ENCODE data around the gene SNX1.
"Not testable (repeated sequence)": the region's sequence is repeated elsewhere in the genome, so short reads cannot be mapped to it uniquely, and the experiment has no call there.

Gene SNX1

GRCh38 chr15:64112073-64112772 lies 16.4 kb downstream of the SNX1 start:
- Histone ChIP-seq H3K4me3 (ENCODE audit: low read length) (no peak overlapping the region), H3K4me1 (ENCODE audit: insufficient read depth, low read length) (no peaks in the 10 kb centered on the region), H3K27me3 (ENCODE audit: insufficient read depth, low read length) (no peaks in the 10 kb centered on the region), H2AFZ (ENCODE audit: low read depth, low read length) (no peak overlapping the region), H3K36me3 (ENCODE audit: insufficient read depth, low read length) (peaks cover 42% of the 10 kb centered on the region), H3K9me3 (ENCODE audit: low read length) (no peaks in the 10 kb centered on the region)

GRCh38 chr15:64112904-64113303 lies 17.1 kb downstream of the SNX1 start:
- Histone ChIP-seq H3K4me3 (ENCODE audit: low read length) (no peak overlapping the region), H3K36me3 (ENCODE audit: insufficient read depth, low read length) (peaks cover 49% of the 10 kb centered on the region), H2AFZ (ENCODE audit: low read depth, low read length) (no peak overlapping the region), H3K27me3 (ENCODE audit: insufficient read depth, low read length) (no peaks in the 10 kb centered on the region), H3K9me3 (ENCODE audit: low read length) (no peaks in the 10 kb centered on the region), H3K4me1 (ENCODE audit: insufficient read depth, low read length) (no peaks in the 10 kb centered on the region)

- H3K4me3 ChIP-seq (ENCODE audit: low read length) = no peak overlapping the region
- no peak overlapping the region for H2AFZ ChIP-seq (ENCODE audit: low read depth, low read length)
- H3K9me3 ChIP-seq (ENCODE audit: low read length) = no peaks in the 10 kb centered on the region
- no peaks in the 10 kb centered on the region for H3K4me1 ChIP-seq (ENCODE audit: insufficient read depth, low read length)
- peaks cover 93% of the 10 kb centered on the region for H3K36me3 ChIP-seq (ENCODE audit: insufficient read depth, low read length)
- H3K27me3 ChIP-seq (ENCODE audit: insufficient read depth, low read length) = no peaks in the 10 kb centered on the region
These were observed 22.1 kb downstream of the SNX1 start for GRCh38 chr15:64117759-64118487.

GRCh38 chr15:64120322-64120721 lies 24.5 kb downstream of the SNX1 start:
- peaks cover 87% of the 10 kb centered on the region for H3K36me3 ChIP-seq (ENCODE audit: insufficient read depth, low read length)
- H3K4me1 ChIP-seq (ENCODE audit: insufficient read depth, low read length); H2AFZ ChIP-seq (ENCODE audit: low read depth, low read length); H3K4me3 ChIP-seq (ENCODE audit: low read length); H3K27me3 ChIP-seq (ENCODE audit: insufficient read depth, low read length); H3K9me3 ChIP-seq (ENCODE audit: low read length): not testable (repeated sequence)

- Histone ChIP-seq H3K9me3 (ENCODE audit: low read length) (no peaks in the 10 kb centered on the region), H3K4me3 (ENCODE audit: low read length) (no peak overlapping the region), H3K27me3 (ENCODE audit: insufficient read depth, low read length) (no peaks in the 10 kb centered on the region), H3K36me3 (ENCODE audit: insufficient read depth, low read length) (peaks cover 86% of the 10 kb centered on the region), H2AFZ (ENCODE audit: low read depth, low read length) (no peak overlapping the region), H3K4me1 (ENCODE audit: insufficient read depth, low read length) (no peaks in the 10 kb centered on the region)
These were observed 25.8 kb downstream of the SNX1 start for GRCh38 chr15:64121614-64122013.

GRCh38 chr15:64122444-64122843 lies 26.7 kb downstream of the SNX1 start:
- no peak overlapping the region for H2AFZ ChIP-seq (ENCODE audit: low read depth, low read length)
- no peaks in the 10 kb centered on the region for H3K27me3 ChIP-seq (ENCODE audit: insufficient read depth, low read length)
- H3K4me1 ChIP-seq (ENCODE audit: insufficient read depth, low read length) = no peaks in the 10 kb centered on the region
- H3K36me3 ChIP-seq (ENCODE audit: insufficient read depth, low read length) = peaks cover 87% of the 10 kb centered on the region
- H3K9me3 ChIP-seq (ENCODE audit: low read length) = no peaks in the 10 kb centered on the region
- no peak overlapping the region for H3K4me3 ChIP-seq (ENCODE audit: low read length)

GRCh38 chr15:64122936-64123351 lies 27.2 kb downstream of the SNX1 start:
- no peaks in the 10 kb centered on the region for H3K4me1 ChIP-seq (ENCODE audit: insufficient read depth, low read length)
- H3K36me3 ChIP-seq (ENCODE audit: insufficient read depth, low read length) = peaks cover 87% of the 10 kb centered on the region
- no peak overlapping the region for H3K4me3 ChIP-seq (ENCODE audit: low read length)
- H3K27me3 ChIP-seq (ENCODE audit: insufficient read depth, low read length) = no peaks in the 10 kb centered on the region
- no peak overlapping the region for H2AFZ ChIP-seq (ENCODE audit: low read depth, low read length)
- no peaks in the 10 kb centered on the region for H3K9me3 ChIP-seq (ENCODE audit: low read length)

GRCh38 chr15:64125978-64126377 lies 30.2 kb downstream of the SNX1 start:
- Histone ChIP-seq H2AFZ (ENCODE audit: low read depth, low read length) (no peak overlapping the region), H3K4me3 (ENCODE audit: low read length) (no peak overlapping the region), H3K9me3 (ENCODE audit: low read length) (no peaks in the 10 kb centered on the region)

GRCh38 chr15:64127521-64128270 lies 31.9 kb downstream of the SNX1 start:
- Histone ChIP-seq H2AFZ (ENCODE audit: low read depth, low read length) (no peak overlapping the region), H3K9me3 (ENCODE audit: low read length) (no peaks in the 10 kb centered on the region), H3K36me3 (ENCODE audit: insufficient read depth, low read length) (peaks cover 86% of the 10 kb centered on the region), H3K4me1 (ENCODE audit: insufficient read depth, low read length) (no peaks in the 10 kb centered on the region), H3K27me3 (ENCODE audit: insufficient read depth, low read length) (no peaks in the 10 kb centered on the region), H3K4me3 (ENCODE audit: low read length) (no peak overlapping the region)

More at GRCh38 chr15:64125978-64126377, 30.2 kb downstream of the SNX1 start:
- Histone ChIP-seq H3K4me1 (ENCODE audit: insufficient read depth, low read length) (no peaks in the 10 kb centered on the region), H3K27me3 (ENCODE audit: insufficient read depth, low read length) (no peaks in the 10 kb centered on the region), H3K36me3 (ENCODE audit: insufficient read depth, low read length) (peaks cover 84% of the 10 kb centered on the region)

- Histone ChIP-seq H3K36me3 (ENCODE audit: insufficient read depth, low read length) (peaks cover 86% of the 10 kb centered on the region), H3K9me3 (ENCODE audit: low read length) (no peaks in the 10 kb centered on the region), H3K4me1 (ENCODE audit: insufficient read depth, low read length) (no peaks in the 10 kb centered on the region)
These were observed 34.4 kb downstream of the SNX1 start for GRCh38 chr15:64130159-64130558.

GRCh38 chr15:64131547-64131946 lies 35.8 kb downstream of the SNX1 start:
- Histone ChIP-seq H3K36me3 (ENCODE audit: insufficient read depth, low read length) (peaks cover 84% of the 10 kb centered on the region), H3K4me3 (ENCODE audit: low read length) (no peak overlapping the region), H3K27me3 (ENCODE audit: insufficient read depth, low read length) (no peaks in the 10 kb centered on the region), H3K4me1 (ENCODE audit: insufficient read depth, low read length) (no peaks in the 10 kb centered on the region), H3K9me3 (ENCODE audit: low read length) (no peaks in the 10 kb centered on the region), H2AFZ (ENCODE audit: low read depth, low read length) (no peak overlapping the region)

More at GRCh38 chr15:64130159-64130558, 34.4 kb downstream of the SNX1 start:
- no peak overlapping the region for H3K4me3 ChIP-seq (ENCODE audit: low read length)
- no peaks in the 10 kb centered on the region for H3K27me3 ChIP-seq (ENCODE audit: insufficient read depth, low read length)
- no peak overlapping the region for H2AFZ ChIP-seq (ENCODE audit: low read depth, low read length)

GRCh38 chr15:64132217-64132616 lies 36.4 kb downstream of the SNX1 start:
- Histone ChIP-seq H3K36me3 (ENCODE audit: insufficient read depth, low read length) (peaks cover 85% of the 10 kb centered on the region), H2AFZ (ENCODE audit: low read depth, low read length) (no peak overlapping the region), H3K27me3 (ENCODE audit: insufficient read depth, low read length) (no peaks in the 10 kb centered on the region), H3K4me1 (ENCODE audit: insufficient read depth, low read length) (no peaks in the 10 kb centered on the region), H3K4me3 (ENCODE audit: low read length) (no peak overlapping the region), H3K9me3 (ENCODE audit: low read length) (no peaks in the 10 kb centered on the region)
